HG02885 (cell line): Measurements from ENCODE around the gene PIEZO2.
"Not testable (repeated sequence)": the region's sequence is repeated elsewhere in the genome, so short reads cannot be mapped to it uniquely, and the experiment has no call there.

Experiments
- ATAC-seq: cut with Tn5 transposase; IDR thresholded peaks from one replicate; pipeline ENCODE4 v1.9.1; 2021; ENCODE audit warnings: mild to moderate bottlenecking; ENCODE audit not compliant: unreplicated experiment, poor library complexity

Gene PIEZO2

DNA sequence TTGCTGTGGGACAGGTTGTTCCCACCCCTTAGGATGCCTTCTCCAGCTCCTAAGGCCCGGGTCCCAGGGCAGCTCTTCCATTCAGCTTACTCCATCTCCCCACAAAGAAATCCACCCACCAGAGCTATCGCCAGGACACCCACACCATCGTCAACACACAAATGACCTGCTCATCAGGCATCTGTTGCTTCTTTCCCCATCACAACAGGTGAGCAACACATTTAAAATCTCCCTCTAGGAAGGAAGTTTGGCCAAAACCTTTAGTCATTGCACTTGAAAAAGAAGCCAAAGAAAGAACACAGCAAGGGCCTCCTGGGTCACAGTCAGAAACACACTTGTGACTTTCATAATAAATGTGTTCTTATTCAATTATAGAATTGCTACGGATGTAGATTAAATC lies 289.0 kb downstream of the PIEZO2 start:
- ATAC-seq = no peak

DNA sequence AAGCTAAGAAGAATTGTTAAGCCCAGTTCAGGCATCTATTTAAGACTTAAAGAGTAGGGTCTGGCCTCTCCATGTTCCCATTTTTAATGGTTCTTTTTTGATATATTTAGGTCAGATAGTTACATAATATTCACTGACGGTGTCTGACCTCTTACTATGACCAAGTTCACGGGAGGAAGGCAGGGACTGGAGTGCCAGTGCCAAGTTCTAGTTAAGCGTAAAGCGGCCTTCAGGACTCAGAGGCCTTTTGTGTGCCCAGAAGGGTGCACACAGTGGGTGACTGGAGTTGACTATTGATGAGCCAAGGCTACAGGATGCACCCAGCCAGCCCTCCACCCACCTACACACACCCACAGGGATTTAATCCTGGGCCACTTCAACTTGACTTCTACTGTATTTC lies 290.9 kb downstream of the PIEZO2 start:
- no peak for ATAC-seq

DNA sequence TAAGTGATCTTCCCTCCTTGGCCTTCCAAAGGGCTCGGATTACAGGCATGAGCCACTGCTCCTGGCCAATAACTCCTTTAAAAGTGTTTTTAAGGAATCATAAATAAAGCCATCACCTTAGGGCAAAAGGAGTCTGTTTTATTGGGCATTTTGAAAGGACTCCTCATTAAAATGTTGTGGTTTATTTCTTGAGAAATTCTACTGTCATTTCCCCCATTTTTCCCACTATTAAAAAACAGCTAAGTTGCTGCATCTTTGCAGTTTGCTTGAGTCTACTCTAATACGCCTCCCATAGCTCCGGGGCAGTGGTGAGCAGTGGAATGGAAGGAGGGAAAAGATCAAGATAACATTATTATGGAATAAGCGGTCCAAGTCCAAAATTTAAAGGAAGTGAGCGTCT lies 293.2 kb downstream of the PIEZO2 start:
- no peak for ATAC-seq

DNA sequence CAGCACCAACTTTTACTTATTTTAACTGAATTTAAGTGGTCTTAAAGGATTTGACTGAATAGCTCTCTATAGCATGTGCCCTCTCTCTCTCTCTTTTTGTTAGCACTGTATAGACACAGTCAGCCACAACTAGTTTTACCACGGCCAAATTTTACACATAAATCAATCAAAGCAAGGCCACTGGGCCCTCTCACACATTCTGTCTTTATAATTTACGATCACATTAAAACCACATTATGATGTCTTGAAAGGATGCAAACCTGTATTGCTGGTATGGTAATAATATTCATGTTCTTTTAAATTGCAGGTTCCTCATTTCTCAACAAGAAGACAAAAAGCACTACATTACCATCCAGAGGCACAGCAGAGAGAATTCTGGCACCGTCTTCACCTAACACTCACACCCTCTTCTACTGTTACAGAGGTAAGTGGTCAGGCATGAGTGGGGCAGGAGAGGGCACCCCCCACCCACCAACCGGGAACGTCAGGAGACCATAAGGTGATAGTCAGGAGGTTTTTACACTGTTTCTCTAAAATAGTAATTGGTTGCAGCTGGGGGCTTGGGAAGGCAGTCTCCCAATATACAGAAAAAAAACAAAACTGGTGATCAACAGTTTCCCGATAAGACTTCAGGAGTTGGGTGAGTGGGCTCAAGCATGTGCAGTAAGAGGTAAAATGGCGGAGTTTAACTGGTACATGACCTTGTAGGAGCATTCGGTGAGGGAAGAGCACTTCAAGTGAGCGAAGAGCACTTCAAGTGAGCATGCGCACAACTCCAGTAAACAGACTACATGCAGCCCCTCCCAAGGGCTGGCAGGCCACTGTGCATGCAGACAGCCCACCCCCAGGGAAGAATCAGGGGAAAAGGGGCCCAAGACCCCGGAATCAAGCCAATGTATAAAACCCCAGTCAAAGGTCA lies 296.7 kb downstream of the PIEZO2 start:
- ATAC-seq = no peak

DNA sequence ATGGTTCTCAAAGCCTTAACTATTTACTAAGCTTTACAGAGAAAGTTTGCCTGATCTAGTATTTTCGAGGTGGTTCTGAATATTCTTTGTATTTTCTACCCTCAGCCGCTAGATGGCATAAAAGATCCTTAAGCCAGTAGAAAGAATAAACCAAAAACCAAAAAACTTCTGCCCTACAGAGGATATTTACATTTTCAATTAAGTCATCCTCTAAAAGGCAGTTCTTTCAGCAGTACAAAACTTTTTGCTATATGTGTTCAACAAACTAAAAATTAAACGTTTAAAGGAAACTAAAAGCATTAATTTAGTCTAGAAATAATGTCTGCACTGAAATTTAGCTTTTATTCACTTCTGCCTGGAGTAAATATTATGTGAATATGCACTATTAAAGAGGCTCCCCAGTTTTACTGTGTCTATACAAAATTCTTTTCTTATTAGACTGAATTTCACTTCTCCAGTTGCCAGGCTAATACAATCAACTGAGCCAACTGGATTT lies 297.5 kb downstream of the PIEZO2 start:
- no peak for ATAC-seq

DNA sequence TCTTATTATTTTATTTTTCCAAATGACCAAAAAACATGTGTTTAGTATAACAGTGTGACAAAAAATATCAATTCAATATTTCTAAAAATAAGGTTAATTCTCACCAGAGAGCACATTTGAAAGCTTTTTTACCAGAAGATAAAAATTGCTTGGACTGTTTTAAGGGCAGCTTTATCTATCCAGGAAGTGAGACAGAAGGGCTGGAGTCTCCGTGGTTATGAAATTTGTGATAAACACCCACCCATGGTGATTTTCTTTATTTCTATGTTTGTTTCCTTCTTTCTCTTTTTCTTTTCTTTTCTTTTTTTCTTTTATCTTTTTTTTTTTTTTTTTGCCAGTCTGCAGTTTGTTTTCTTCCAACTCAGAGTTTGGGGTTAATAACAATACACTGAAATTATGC lies 298.5 kb downstream of the PIEZO2 start:
- no peak for ATAC-seq

DNA sequence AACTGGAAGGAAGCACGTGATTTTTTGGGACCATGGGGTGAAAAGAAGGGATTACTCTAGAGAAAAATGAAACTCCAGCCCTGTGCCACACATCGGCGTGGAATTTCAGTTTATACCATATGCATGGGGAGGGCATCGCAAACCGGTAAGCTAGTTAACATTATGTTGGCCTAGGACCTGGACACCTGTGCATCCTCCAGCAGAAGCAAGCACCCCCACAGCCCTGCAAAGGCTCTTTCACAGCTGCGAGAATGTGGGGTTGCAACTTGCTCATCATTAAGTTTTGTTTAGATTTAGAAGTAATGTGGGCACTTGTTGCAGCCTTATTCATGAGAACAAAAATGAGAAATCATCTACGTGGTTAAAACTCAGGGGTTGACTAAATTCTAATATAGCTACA lies 299.2 kb downstream of the PIEZO2 start:
- no peak for ATAC-seq

DNA sequence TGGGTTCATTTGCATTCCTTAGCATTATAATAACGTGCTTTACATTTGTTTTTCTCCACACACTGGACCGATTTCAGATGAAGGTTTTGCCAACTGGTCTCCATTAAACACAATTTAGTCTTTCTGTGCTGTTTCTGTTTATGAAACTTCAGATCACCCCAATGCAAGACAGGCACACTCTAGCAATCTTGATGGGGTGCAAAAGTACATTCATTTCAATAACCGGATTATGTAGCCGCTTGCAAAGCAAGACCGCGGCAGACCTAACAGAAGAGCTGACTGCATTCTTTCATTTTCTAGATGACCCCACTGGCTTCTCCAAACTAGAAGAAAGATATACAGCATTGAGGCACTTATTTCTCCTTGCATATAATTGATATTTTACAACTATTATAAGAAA lies 301.5 kb downstream of the PIEZO2 start:
- no peak for ATAC-seq

DNA sequence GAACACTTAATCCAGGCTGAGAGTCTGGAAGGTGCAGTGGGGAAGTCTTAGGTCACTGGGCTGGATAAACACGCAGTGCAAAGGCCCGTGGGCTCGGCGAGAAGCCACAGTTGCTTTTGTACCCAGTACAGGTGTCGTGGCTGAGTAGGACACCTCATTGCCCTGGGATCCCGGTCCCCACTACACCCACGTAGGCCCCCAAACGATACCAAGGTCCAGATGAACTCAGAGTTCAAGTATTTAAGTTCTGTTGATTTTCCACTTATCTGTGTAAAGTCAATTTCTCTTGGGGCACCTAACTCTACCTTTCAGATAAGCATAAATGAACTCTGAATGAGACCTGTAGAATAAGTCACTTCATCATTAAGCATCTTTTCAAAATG lies 302.0 kb downstream of the PIEZO2 start:
- ATAC-seq = no peak

DNA sequence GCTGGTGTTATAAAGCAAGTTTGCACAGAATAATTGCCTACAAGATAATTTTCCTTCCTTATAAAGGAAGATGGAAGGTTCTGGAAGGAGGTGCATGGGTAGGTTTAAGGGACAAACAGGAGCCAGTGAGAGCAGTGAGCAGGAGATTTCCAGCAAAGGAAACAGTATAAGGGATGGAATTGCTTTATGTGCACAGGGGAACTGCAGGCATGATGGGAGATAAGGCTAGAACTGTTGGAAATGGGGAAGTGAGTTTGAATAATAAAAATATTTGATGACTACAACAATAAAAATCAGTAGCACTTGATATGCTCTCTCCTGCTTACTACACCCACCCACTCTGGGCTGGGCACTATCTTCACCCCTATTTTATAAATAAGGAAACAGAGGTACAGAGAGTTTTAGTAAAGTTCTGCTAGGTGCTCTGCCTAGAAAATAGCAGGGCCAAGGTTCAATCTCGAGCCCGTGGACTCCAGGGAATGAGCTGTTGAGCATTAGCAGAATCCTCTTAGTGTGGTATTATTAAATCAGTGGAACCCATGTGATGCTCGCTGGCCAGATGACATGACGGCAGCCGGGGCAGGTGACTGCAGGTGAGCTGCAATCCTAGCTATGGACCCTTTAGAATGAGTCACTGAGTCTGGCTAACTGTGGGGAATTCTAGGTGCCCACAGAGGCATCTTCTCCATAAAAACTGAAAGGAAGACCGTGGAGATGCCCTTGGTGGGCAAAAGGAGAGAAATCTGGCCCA lies 302.5 kb downstream of the PIEZO2 start:
- no peak for ATAC-seq

DNA sequence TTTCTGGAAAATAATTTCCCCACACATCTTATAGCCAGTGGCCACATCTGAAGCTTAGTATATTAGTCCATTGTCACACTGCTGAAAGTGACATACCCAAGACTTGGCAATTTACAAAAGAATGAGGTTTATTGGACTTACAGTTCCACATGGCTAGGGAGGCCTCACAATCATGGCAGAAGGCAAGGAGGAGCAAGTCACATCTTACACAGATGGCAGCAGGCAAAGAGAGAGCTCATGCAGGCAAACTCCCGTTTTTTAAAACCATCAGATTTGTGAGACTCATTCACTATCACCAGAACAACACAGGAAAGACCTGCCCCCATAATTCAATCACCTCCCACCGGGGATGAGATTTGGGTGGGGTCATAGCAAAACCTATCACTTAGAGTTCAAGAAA lies 303.3 kb downstream of the PIEZO2 start:
- not testable (repeated sequence) for ATAC-seq

DNA sequence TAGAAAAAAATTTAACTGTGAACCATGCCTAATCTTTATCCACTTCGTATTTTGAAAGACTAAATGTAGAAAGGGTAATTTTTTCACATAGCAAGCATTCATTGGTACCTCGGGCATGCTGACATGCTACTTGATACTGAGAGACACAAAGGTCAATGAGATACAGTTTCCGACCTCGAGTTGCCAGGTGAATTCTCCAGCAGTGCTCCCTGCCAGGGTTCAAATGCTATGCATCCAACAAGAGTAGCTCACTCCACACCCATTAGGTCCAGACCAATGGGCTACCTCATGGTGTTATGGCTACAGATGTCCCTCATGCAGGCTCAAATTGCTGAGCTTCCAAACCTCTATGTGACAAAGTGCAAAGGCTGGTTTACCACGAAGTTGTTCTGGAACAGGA lies 305.8 kb downstream of the PIEZO2 start:
- ATAC-seq = no peak

DNA sequence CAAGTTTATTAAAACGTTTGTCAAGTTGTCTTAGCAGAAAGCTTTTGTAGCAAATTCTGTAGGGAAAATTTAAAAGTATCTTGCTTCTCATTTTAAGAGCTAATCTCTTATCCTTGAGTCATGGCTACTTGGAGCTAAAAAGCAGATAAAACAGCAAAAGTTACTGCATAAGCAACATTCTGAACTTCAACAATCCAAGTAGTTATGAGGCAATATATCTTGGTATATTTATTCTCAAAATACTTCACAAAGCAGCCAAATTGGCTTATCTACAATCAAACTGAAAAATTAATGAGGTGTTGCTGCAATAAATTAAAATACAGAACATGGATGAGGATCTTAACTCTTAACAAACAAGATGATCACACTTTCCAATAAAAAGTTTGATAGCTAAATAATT lies 306.5 kb downstream of the PIEZO2 start:
- no peak for ATAC-seq

DNA sequence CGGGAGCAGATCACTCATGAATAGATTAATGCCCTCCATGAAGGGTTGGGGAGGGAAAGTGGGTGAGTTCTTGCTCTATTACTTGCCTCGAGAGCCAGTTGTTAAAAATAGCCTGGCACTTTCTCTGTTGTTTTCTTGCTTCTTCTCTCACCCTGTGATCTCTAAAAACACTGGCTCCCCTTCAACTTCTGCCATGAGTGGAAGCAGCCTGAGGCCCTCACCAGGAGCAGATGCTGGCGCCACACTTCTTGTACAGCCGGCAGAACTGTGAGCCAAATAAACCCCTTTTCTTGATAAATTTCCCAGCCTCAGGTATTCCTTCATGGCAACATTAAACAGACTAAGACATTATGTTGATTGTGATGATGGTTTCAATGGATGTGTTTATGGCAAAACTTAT lies 307.0 kb downstream of the PIEZO2 start:
- ATAC-seq = no peak

DNA sequence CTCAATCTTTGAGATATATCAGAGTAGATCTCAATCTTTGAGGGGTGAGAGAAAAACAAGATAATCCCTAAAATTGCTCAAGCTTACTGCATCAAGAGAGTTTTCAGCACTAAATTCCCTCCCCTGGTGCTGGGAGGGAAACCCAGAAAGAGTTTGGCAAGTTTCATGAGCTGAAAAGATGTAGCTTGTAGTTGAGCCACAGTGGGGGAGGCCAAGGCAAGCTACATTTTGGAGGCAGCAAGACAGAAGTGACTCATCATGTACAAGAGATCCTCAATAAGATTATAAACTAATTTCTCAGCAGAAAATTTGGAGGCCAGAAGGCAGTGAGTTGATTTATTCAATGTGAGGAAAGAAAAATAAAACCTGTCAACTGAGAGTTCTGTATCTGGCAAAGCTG lies 308.2 kb downstream of the PIEZO2 start:
- ATAC-seq = no peak

DNA sequence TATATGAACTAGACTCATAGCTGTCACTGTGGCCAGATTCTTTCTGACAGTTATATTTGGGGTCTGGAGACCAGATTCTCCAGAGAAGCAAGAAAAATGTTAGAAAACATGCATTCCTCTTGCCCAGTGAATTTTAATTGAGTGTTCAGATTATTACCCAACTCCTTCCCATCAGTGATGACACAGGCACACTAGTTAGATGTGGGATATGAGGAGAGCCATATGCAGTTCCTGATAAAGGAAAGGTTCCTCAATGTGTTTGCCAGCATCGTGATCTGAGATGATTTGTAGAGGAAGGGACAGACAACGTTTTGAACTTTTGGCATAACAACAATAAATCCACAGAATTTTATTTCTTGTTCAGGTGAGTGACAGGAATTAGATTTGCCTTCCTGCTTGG lies 308.6 kb downstream of the PIEZO2 start:
- no peak for ATAC-seq

DNA sequence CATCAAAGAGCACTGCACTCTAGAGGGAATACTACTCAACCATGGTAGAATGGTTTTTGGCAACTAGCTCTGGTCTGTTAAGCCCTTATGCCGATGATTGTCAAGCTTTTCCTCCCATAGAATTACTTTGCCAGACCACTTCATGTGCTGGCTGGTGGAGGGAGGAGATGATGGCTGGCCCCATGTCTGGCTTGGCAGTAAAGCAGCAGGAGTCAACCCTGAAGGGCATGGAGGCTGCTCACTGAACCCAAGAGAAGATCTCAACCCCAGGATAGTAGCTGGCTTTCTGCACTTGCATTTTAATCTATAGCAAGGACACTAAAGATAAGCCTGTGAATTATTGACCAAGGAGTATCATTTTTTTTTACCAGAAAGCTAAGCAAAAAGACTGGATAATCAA lies 309.9 kb downstream of the PIEZO2 start:
- no peak for ATAC-seq

DNA sequence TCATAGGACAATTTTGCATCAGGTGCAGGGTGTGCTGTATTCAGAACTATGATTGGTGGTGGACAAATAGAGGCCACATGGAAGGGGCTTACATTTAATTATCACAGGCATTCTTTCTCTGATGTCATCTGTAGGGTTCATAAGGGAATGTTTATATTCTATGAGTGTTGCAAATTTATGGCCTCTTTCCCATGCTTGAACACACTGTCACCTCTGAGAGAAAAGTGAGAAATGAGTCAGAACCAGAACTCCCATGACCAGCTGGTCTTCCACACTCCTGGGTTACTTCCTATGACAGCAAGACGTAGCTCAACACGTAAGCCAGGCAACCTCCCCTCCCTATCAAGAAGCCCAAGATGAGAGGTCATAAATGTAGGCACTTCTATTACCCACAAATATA lies 310.8 kb downstream of the PIEZO2 start:
- ATAC-seq = peak; percentile 60

DNA sequence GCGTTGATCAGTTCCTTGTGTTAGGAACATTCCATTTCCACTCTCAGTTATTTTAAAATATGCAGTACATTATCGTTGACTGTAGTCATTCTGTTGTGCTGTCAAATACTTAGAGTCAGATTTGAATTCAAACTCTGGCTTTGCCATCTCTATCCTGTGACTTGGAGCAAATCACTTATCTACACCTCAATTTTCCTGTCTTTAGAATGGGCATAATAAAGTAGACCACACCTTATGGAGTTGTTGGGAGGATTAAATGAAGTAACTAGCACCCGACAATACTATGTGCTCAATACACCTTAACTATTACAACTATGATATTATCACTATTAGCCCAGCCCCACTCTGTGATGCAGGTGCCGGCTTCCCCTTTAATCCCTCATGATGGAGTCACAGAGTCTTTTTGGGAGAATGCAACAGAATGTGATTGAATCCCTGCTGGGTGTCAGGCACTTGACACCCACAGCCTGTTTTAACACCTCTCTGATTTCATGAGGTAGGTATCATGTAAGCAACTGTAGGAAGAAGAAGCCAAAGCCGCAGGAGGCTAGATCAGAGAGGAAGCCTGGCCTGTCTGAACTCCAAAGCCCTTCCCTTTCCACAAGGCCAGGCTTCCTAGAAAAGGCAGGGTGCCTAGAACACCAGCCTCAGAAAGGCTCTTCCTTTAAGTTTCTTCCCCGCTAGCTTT lies 315.1 kb downstream of the PIEZO2 start:
- no peak for ATAC-seq

DNA sequence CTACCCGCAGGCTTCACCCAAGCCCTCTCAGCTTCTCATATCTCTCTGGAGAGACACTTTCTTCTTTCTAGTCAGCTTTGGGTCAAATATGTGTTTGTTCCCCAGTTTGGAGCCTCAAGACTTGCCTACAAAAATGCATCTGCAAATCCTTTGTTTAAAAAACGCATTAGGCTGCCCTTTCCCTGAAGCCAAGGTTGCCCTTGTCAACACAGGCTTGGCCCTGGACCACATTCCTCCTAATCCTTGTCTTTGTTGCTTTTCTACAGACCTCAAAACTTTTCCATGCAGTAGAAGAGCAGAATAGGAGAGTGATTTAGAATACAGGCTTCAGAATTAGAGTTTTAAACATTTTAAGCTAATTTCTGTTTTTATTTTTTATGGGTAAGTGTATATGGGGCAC lies 315.7 kb downstream of the PIEZO2 start:
- ATAC-seq = no peak

DNA sequence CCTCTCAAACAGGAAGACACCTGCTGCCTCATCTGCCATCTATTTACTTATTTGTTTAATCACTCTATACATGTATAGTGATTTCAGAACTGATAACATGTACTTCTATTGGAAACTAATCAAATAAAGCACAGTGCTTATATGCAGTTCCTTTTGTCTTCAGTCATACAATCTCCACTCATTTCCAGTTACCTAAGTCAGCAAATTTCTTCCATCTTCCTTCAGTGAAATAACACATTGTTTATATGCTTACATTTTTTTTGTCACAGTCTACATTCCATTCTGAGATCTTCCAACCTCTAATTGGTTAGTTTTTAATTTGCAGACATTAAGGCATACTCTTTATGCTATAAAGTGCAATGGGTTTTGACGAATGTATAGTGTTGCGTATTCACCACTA lies 323.0 kb downstream of the PIEZO2 start:
- no peak for ATAC-seq
